OCI-LY1 (cell line): Measurements from ENCODE around the gene CXorf66.
A peak's percentile ranks its signal among the peaks of the same experiment; 100 is the strongest.

Source experiments
- H2AFZ ChIP-seq: fragments of 200-600 bp; sonication (generic), shearing (Covaris generic); 2 replicates; pipeline ENCODE4 v1.6.0; 2014; ENCODE audit warnings: antibody characterized with exemption, mild to moderate bottlenecking, low read length
- H3F3A ChIP-seq: fragments of 200-600 bp; sonication (generic), shearing (Covaris generic); 2 replicates; pipeline ENCODE4 v1.6.0; 2014; ENCODE audit warnings: mild to moderate bottlenecking, antibody characterized with exemption, low read length, moderate library complexity; ENCODE audit not compliant: insufficient read depth
- H3K27ac ChIP-seq: fragments of 200-600 bp; sonication (generic); 2 replicates; pipeline ENCODE4 v1.5.1; 2014; ENCODE audit warnings: low read length, mixed run types, mild to moderate bottlenecking, low read depth; ENCODE audit not compliant: poor library complexity, severe bottlenecking
- H3K27me3 ChIP-seq: fragments of 200-600 bp; sonication (generic); 2 replicates; pipeline ENCODE4 v1.6.0; 2014; ENCODE audit warnings: antibody characterized with exemption, mild to moderate bottlenecking, low read length, moderate library complexity; ENCODE audit not compliant: insufficient read depth
- H3K36me3 ChIP-seq: fragments of 200-600 bp; sonication (generic); 2 replicates; pipeline ENCODE4 v1.6.1; 2014; ENCODE audit warnings: mild to moderate bottlenecking, antibody characterized with exemption, low read length, moderate library complexity, mixed read lengths; ENCODE audit not compliant: insufficient read depth
- H3K4me1 ChIP-seq: fragments of 200-600 bp; sonication (generic); 2 replicates; pipeline ENCODE4 v1.5.1; 2014; ENCODE audit warnings: mild to moderate bottlenecking, low read length, moderate library complexity; ENCODE audit not compliant: insufficient read depth, severe bottlenecking
- H3K4me2 ChIP-seq: fragments of 200-600 bp; sonication (generic), shearing (Covaris generic); 2 replicates; pipeline ENCODE4 v1.6.1; 2014; ENCODE audit warnings: low read length
- H3K4me3 ChIP-seq: fragments of 200-600 bp; sonication (generic); 2 replicates; pipeline ENCODE4 v1.5.1; 2014; ENCODE audit warnings: low read length, low read depth, mild to moderate bottlenecking, mixed read lengths; ENCODE audit not compliant: poor library complexity, severe bottlenecking
- H3K79me2 ChIP-seq: fragments of 200-600 bp; shearing (Covaris generic); 2 replicates; pipeline ENCODE4 v1.6.1; 2016; ENCODE audit warnings: mixed run types, low read length, mixed read lengths; ENCODE audit not compliant: insufficient read depth
- H3K9ac ChIP-seq: fragments of 200-600 bp; sonication (generic), shearing (Covaris generic); 2 replicates; pipeline ENCODE4 v1.6.1; 2014; ENCODE audit warnings: mild to moderate bottlenecking, low read length, mixed read lengths
- H3K9me2 ChIP-seq: fragments of 200-600 bp; sonication (generic), shearing (Covaris generic); 2 replicates; pipeline ENCODE4 v1.6.1; 2014; ENCODE audit warnings: low read depth, mild to moderate bottlenecking, low read length, mixed read lengths
- H3K9me3 ChIP-seq: fragments of 200-600 bp; shearing (Covaris generic); 2 replicates; pipeline ENCODE4 v1.6.1; 2014; ENCODE audit warnings: low read length, mixed read lengths
- H4K20me1 ChIP-seq: fragments of 200-600 bp; sonication (generic), shearing (Covaris generic); 2 replicates; pipeline ENCODE4 v1.6.0; 2016; ENCODE audit warnings: mild to moderate bottlenecking, low read length; ENCODE audit not compliant: insufficient read depth
- CTCF ChIP-seq: fragments of 200-600 bp; sonication (generic), shearing (Covaris generic); IDR thresholded peaks from 2 replicates; pipeline ENCODE4 v1.5.1; 2017; ENCODE audit warnings: mild to moderate bottlenecking, antibody characterized with exemption, low read length, moderate library complexity, mixed read lengths
- EZH2 ChIP-seq: fragments of 200-600 bp; sonication (generic), shearing (Covaris generic); IDR thresholded peaks from 2 replicates; pipeline ENCODE4 v1.8.0; 2017; ENCODE audit warnings: borderline replicate concordance, mixed run types, mild to moderate bottlenecking, antibody characterized with exemption, low read length, moderate library complexity, mixed read lengths

The CXorf66 gene

GRCh38 chrX:139932073-139932900 lies 33.0 kb downstream of the CXorf66 start:
- peaks cover 27% of the 10 kb centered on the region for H3K4me1 ChIP-seq
- TF ChIP-seq CTCF: no peak
- TF ChIP-seq EZH2: no peak
- peak overlapping the region; percentile 95 for H3K4me3 ChIP-seq
- peak overlapping the region; percentile 90 for H3K9ac ChIP-seq
- no peaks in the 10 kb centered on the region for H3F3A ChIP-seq
- H3K27me3 ChIP-seq: no peaks in the 10 kb centered on the region
- H3K9me2 ChIP-seq: no peaks in the 10 kb centered on the region
- H3K9me3 ChIP-seq: no peaks in the 10 kb centered on the region
- H4K20me1 ChIP-seq: no peaks in the 10 kb centered on the region
- no peaks in the 10 kb centered on the region for H3K36me3 ChIP-seq
- H3K79me2 ChIP-seq: peaks cover 33% of the 10 kb centered on the region
- peak overlapping the region; percentile 70 for H3K27ac ChIP-seq
- H3K4me2 ChIP-seq: peak overlapping the region; percentile 83
- H2AFZ ChIP-seq: no peak overlapping the region

- peak overlapping the region; percentile 66 for H3K27ac ChIP-seq
- peak overlapping the region; percentile 83 for H3K4me2 ChIP-seq
- H3K9me3 ChIP-seq: no peaks in the 10 kb centered on the region
- peaks cover 29% of the 10 kb centered on the region for H3K4me1 ChIP-seq
- no peak for TF ChIP-seq CTCF
- no peak for TF ChIP-seq EZH2
- H3K79me2 ChIP-seq: peaks cover 37% of the 10 kb centered on the region
- peak overlapping the region; percentile 95 for H3K4me3 ChIP-seq
- H3K9ac ChIP-seq: peak overlapping the region; percentile 87
- no peaks in the 10 kb centered on the region for H3K9me2 ChIP-seq
- H3F3A ChIP-seq: no peaks in the 10 kb centered on the region
- no peaks in the 10 kb centered on the region for H4K20me1 ChIP-seq
- no peaks in the 10 kb centered on the region for H3K36me3 ChIP-seq
- H3K27me3 ChIP-seq: no peaks in the 10 kb centered on the region
- H2AFZ ChIP-seq: no peak overlapping the region
Observed at GRCh38 chrX:139931646-139932072, 33.7 kb downstream of the CXorf66 start.

GRCh38 chrX:139930916-139931645 lies 34.2 kb downstream of the CXorf66 start:
- TF ChIP-seq CTCF: no peak
- Histone ChIP-seq H3K9me2 (no peaks in the 10 kb centered on the region), H3K9me3 (no peaks in the 10 kb centered on the region), H3K27me3 (no peaks in the 10 kb centered on the region), H4K20me1 (no peaks in the 10 kb centered on the region), H3K36me3 (no peaks in the 10 kb centered on the region), H3K4me1 (peaks cover 33% of the 10 kb centered on the region), H3K79me2 (peaks cover 43% of the 10 kb centered on the region), H3K4me2 (peak overlapping the region; percentile 83), H3F3A (no peaks in the 10 kb centered on the region), H3K4me3 (peak overlapping the region; percentile 95), H3K27ac (peak overlapping the region; percentile 66), H3K9ac (peak overlapping the region; percentile 87), H2AFZ (no peak overlapping the region)
